H9 (cell line): ENCODE measurements around the gene SYNE2. TPM values are rescaled to one million over a fixed set of nuclear protein-coding genes. Genes with fewer than 3 reads are reported as not detected.

ENCODE experiments used
- DNase-seq: peaks from one replicate; pipeline ENCODE4 v3.0.0-alpha.2; 2017
- H2AFZ ChIP-seq: one replicate; pipeline ENCODE4 v1.6.1; 2013; ENCODE audit warnings: mild to moderate bottlenecking, low read length, control low read depth, moderate library complexity
- H2AK5ac ChIP-seq: 2 replicates; pipeline ENCODE4 v1.6.1; 2013; ENCODE audit warnings: low read length, control low read depth, mixed read lengths; ENCODE audit not compliant: insufficient read length
- H2BK120ac ChIP-seq: one replicate; pipeline ENCODE4 v1.6.1; 2013; ENCODE audit warnings: low read depth, mild to moderate bottlenecking, low read length, control low read depth, inconsistent platforms; ENCODE audit not compliant: poor library complexity, severe bottlenecking
- H2BK12ac ChIP-seq: 2 replicates; pipeline ENCODE4 v1.6.1; 2013; ENCODE audit warnings: low read length, control low read depth, mixed read lengths, low read depth; ENCODE audit not compliant: insufficient read length
- H2BK15ac ChIP-seq: 2 replicates; pipeline ENCODE4 v1.6.1; 2013; ENCODE audit warnings: low read depth, low read length, control low read depth
- H2BK20ac ChIP-seq: one replicate; pipeline ENCODE4 v1.6.1; 2013; ENCODE audit warnings: low read depth, mild to moderate bottlenecking, low read length, control low read depth, inconsistent platforms; ENCODE audit not compliant: poor library complexity, severe bottlenecking
- H2BK5ac ChIP-seq: 2 replicates; pipeline ENCODE4 v1.6.1; 2013; ENCODE audit warnings: low read length, control low read depth, mixed read lengths; ENCODE audit not compliant: insufficient read length
- H3K14ac ChIP-seq: 2 replicates; pipeline ENCODE4 v1.6.1; 2013; ENCODE audit warnings: low read length, control low read depth; ENCODE audit not compliant: insufficient read depth
- H3K18ac ChIP-seq: 2 replicates; pipeline ENCODE4 v1.6.1; 2013; ENCODE audit warnings: low read depth, mild to moderate bottlenecking, mixed read lengths, low read length, control low read depth; ENCODE audit not compliant: insufficient read length
- H3K23ac ChIP-seq: 2 replicates; pipeline ENCODE4 v1.6.1; 2013; ENCODE audit warnings: low read length, control low read depth, mixed read lengths, low read depth; ENCODE audit not compliant: insufficient read length
- H3K23me2 ChIP-seq: 2 replicates; pipeline ENCODE4 v1.6.1; 2013; ENCODE audit warnings: low read depth, mild to moderate bottlenecking, mixed read lengths, low read length, control low read depth; ENCODE audit not compliant: insufficient read length, poor library complexity, severe bottlenecking
- H3K27ac ChIP-seq: 2 replicates; pipeline ENCODE4 v1.5.1; 2013; ENCODE audit warnings: low read length, control low read depth, mixed read lengths, low read depth; ENCODE audit not compliant: insufficient read length
- H3K27me3 ChIP-seq: 2 replicates; pipeline ENCODE4 v1.6.1; 2013; ENCODE audit warnings: low read length, control low read depth, inconsistent platforms; ENCODE audit not compliant: insufficient read depth
- H3K4ac ChIP-seq: 2 replicates; pipeline ENCODE4 v1.6.1; 2013; ENCODE audit warnings: low read depth, mild to moderate bottlenecking, control low read depth, inconsistent platforms, low read length, moderate library complexity
- H3K4me1 ChIP-seq: 2 replicates; pipeline ENCODE4 v1.6.1; 2013; ENCODE audit warnings: low read length, control low read depth, inconsistent platforms; ENCODE audit not compliant: insufficient read depth
- H3K4me2 ChIP-seq: 2 replicates; pipeline ENCODE4 v1.6.1; 2013; ENCODE audit warnings: low read length, control low read depth, mixed read lengths; ENCODE audit not compliant: insufficient read length, insufficient read depth
- H3K56ac ChIP-seq: 2 replicates; pipeline ENCODE4 v1.6.1; 2013; ENCODE audit warnings: low read depth, mild to moderate bottlenecking, mixed read lengths, low read length, control low read depth; ENCODE audit not compliant: insufficient read length
- H3K79me1 ChIP-seq: 2 replicates; pipeline ENCODE4 v1.6.1; 2013; ENCODE audit warnings: low read depth, mild to moderate bottlenecking, moderate library complexity, low read length, control low read depth, inconsistent platforms; ENCODE audit not compliant: insufficient read depth, poor library complexity, severe bottlenecking
- H3K79me2 ChIP-seq: 2 replicates; pipeline ENCODE4 v1.6.1; 2013; ENCODE audit warnings: low read length, control low read depth, inconsistent platforms; ENCODE audit not compliant: insufficient read depth
- H3K9ac ChIP-seq: 2 replicates; pipeline ENCODE4 v1.6.1; 2013; ENCODE audit warnings: low read length, control low read depth, mixed read lengths; ENCODE audit not compliant: insufficient read length; ENCODE audit errors: extremely low read depth
- H3K9me3 ChIP-seq: one replicate; pipeline ENCODE4 v1.6.1; 2013; ENCODE audit warnings: low read depth, low read length, inconsistent platforms; ENCODE audit not compliant: control insufficient read depth
- H3T11ph ChIP-seq: one replicate; pipeline ENCODE4 v1.6.1; 2013; ENCODE audit warnings: mild to moderate bottlenecking, low read length, control low read depth, inconsistent platforms
- H4K20me1 ChIP-seq: one replicate; pipeline ENCODE4 v1.6.1; 2013; ENCODE audit not compliant: control insufficient read depth, insufficient read length, insufficient read depth
- H4K5ac ChIP-seq: 2 replicates; pipeline ENCODE4 v1.6.1; 2013; ENCODE audit warnings: low read depth, mild to moderate bottlenecking, mixed read lengths, low read length, control low read depth; ENCODE audit not compliant: insufficient read length
- H4K8ac ChIP-seq: replicated peaks from 2 replicates; pipeline ENCODE4 v1.6.1; 2013; ENCODE audit warnings: low read length, control low read depth, mixed read lengths, low read depth; ENCODE audit not compliant: insufficient read length
- H4K91ac ChIP-seq: 2 replicates; pipeline ENCODE4 v1.6.1; 2013; ENCODE audit warnings: low read depth, mild to moderate bottlenecking, moderate library complexity, mixed read lengths, low read length, control low read depth; ENCODE audit not compliant: insufficient read length
- H3K27ac Mint-ChIP-seq, 3 experiments: 2 replicates in 2 of 3; 3 replicates in 1 of 3; pipeline ENCODE4 v1.8.0; 2020 to 2021; ENCODE audit warnings: mixed read lengths in 3 of 3, mild to moderate bottlenecking in 1 of 3, moderate library complexity in 1 of 3
- H3K27me3 Mint-ChIP-seq: 2 replicates; pipeline ENCODE4 v1.8.0; 2021; ENCODE audit warnings: low read depth, mild to moderate bottlenecking, moderate library complexity, mixed read lengths
- H3K36me3 Mint-ChIP-seq, 3 experiments: 2 replicates in 2 of 3; 3 replicates in 1 of 3; pipeline ENCODE4 v1.8.0; 2020 to 2021; ENCODE audit warnings: low read depth in 3 of 3, mixed read lengths in 3 of 3; ENCODE audit not compliant: insufficient read depth in 1 of 3
- H3K4me1 Mint-ChIP-seq, 2 experiments: 2 replicates each; pipeline ENCODE4 v1.8.0; 2020; ENCODE audit warnings: mixed read lengths in 2 of 2
- H3K4me3 Mint-ChIP-seq, 2 experiments: 2 replicates in 1 of 2; 3 replicates in 1 of 2; pipeline ENCODE4 v1.8.0; 2020 to 2021; ENCODE audit warnings: mild to moderate bottlenecking in 2 of 2, mixed read lengths in 2 of 2, moderate library complexity in 1 of 2
- H3K9me3 Mint-ChIP-seq, 2 experiments: 2 replicates in 1 of 2; 3 replicates in 1 of 2; pipeline ENCODE4 v1.8.0; 2020; ENCODE audit warnings: mild to moderate bottlenecking in 2 of 2, mixed read lengths in 2 of 2, moderate library complexity in 1 of 2
- WGBS: extraction: QIAGEN DNeasy Blood & Tissue Kit; methylation state at CpG from one replicate; pipeline ENCODE4 v1.1.7; 2013; ENCODE audit warnings: missing lambda C conversion rate, low lambda C conversion rate, mixed read lengths; ENCODE audit not compliant: insufficient read length; ENCODE audit errors: extremely low coverage; 5-methylcytosine and 5-hydroxymethylcytosine counted together
- total RNA-seq: library from RNA; stranded (reverse); gene quantifications from 2 replicates; pipeline ENCODE4 v1.2.1, GENCODE V29; 2021
- TF ChIP-seq, protein P1 (sequence below): fragments of 200-600 bp; sonication (generic); conservative IDR thresholded peaks from 3 replicates; pipeline ENCODE4 v1.8.0; 2021; ENCODE audit warnings: antibody characterized with exemption, mild to moderate bottlenecking

SYNE2 gene
- total RNA-seq, 1 experiment from 2014 or later, result 43.3 TPM

DNA sequence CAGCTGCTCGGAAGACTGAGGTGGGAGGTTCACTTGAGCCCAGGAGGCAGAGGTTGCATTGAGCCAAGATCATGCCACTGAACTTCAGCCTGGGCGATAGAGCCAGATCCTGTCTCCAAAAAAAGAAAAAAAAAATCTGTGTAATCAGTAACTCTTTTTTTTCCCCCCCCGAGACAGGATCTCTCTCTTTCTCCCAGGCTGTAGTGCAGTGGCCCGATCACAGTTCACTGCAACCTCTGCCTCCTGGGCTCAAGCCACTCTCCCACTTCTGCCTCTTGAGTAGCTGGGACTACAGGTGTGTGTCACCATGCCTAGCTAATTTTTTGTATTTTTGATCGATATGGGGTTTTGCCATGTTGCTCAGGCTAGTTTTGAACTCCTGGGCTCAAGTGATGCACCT lies 113.6 kb downstream of the SYNE2 start:
- Histone ChIP-seq H3K23ac (no peak overlapping the region), H2AFZ (no peak overlapping the region), H3K27ac (no peak overlapping the region), H3K4me1 (no peaks in the 10 kb centered on the region; the same call in 1 of the 2 replicates), H3K79me1 (no peaks in the 10 kb centered on the region), H3T11ph (no peak overlapping the region), H2BK15ac (no peak overlapping the region), H2BK20ac (no peak overlapping the region), H3K9ac (no peak overlapping the region), H3K23me2 (no peaks in the 10 kb centered on the region), H3K56ac (no peak overlapping the region), H4K5ac (no peak overlapping the region), H4K8ac (no peak overlapping the region), H3K4me2 (no peak overlapping the region), H3K9me3 (no peaks in the 10 kb centered on the region), H2AK5ac (no peak overlapping the region), H2BK5ac (no peak overlapping the region), H3K27me3 (no peaks in the 10 kb centered on the region), H3K4ac (no peak overlapping the region), H3K18ac (no peak overlapping the region), H2BK120ac (no peak overlapping the region), H2BK12ac (no peak overlapping the region), H4K20me1 (no peaks in the 10 kb centered on the region), H3K79me2 (no peaks in the 10 kb centered on the region), H4K91ac (no peak overlapping the region), H3K14ac (no peak overlapping the region)
- Mint-ChIP-seq H3K4me1 (peaks cover 14 to 16% of the 10 kb centered on the region in 2 experiments), H3K27ac (peak overlapping the region in 1 of 3 experiments; percentile 31; a peak in 1 of 7 replicates), H3K36me3 (peaks cover 3 to 18% (median 13%) of the 10 kb centered on the region in 3 experiments; a peak in 6 of 7 replicates), H3K27me3 (no peaks in the 10 kb centered on the region), H3K4me3 (no peak overlapping the region), H3K9me3 (no peaks in the 10 kb centered on the region)
- no CpG with 5 or more reads among the region's 5 CpGs for WGBS
- TF ChIP-seq, protein P1, sequence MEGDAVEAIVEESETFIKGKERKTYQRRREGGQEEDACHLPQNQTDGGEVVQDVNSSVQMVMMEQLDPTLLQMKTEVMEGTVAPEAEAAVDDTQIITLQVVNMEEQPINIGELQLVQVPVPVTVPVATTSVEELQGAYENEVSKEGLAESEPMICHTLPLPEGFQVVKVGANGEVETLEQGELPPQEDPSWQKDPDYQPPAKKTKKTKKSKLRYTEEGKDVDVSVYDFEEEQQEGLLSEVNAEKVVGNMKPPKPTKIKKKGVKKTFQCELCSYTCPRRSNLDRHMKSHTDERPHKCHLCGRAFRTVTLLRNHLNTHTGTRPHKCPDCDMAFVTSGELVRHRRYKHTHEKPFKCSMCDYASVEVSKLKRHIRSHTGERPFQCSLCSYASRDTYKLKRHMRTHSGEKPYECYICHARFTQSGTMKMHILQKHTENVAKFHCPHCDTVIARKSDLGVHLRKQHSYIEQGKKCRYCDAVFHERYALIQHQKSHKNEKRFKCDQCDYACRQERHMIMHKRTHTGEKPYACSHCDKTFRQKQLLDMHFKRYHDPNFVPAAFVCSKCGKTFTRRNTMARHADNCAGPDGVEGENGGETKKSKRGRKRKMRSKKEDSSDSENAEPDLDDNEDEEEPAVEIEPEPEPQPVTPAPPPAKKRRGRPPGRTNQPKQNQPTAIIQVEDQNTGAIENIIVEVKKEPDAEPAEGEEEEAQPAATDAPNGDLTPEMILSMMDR, result no peak
- no peak for DNase-seq
